ENCODE measurements around the gene TMEM132E.

DNA sequence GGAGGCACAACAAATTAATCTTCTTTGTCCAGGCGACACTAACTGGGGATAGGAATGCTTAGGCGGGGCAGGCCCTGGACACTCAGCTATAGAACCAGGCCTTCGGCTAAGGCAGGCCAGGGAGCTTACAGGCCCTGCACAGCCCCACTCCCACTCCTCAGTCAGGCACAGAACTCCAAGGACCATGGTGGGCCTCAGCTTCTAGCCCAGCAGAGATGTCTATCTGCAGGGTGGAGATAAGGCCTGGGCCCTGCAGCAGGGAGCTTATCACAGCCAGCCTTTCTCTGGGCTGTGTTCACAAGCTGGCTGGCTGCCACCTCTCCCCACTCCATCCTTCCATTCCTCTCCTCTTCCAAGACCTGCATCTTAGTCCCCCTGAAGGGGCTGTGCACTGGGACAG is 68.1 kb downstream of the TMEM132E start:
- TF ChIP-seq CTCF (IDR thresholded peaks at IDR 0.05) (no peak), POLR2A (IDR thresholded peaks at IDR 0.05) (no peak)
